ENCODE results near the gene BCAP29.

GRCh38 chr7:107563775-107564552 is 16.1 kb upstream of the BCAP29 start, which contains the start of the genes COG5 and DUS4L:
- TF ChIP-seq EZH2 (IDR thresholded peaks at IDR 0.05; ENCODE audit: borderline replicate concordance, low read length), result no peak
- TF ChIP-seq CTCF (conservative IDR thresholded peaks at IDR 0.05 in 1 of 2, IDR thresholded peaks at IDR 0.05 in 1 of 2; ENCODE audit: extremely low read depth in 1 of 2, insufficient read depth in 1 of 2, low read depth in 1 of 2, low read length in 2 of 2), result no peak
